Stimulated activated CD4-positive, alpha-beta T cell treated with anti-CD3 and anti-CD28 coated beads, TNF-alpha, amount 100 ng/mL, for 4 hours (primary cell): Measurements from ENCODE around the gene RBBP6.
A peak's percentile ranks its signal among the peaks of the same experiment; 100 is the strongest.
"Not testable (repeated sequence)": the region's sequence is repeated elsewhere in the genome, so short reads cannot be mapped to it uniquely, and the experiment has no call there.

Source experiments
- DNase-seq, 3 experiments: peaks; one replicate each; pipeline ENCODE4 v3.0.0-alpha.2; 2020; ENCODE audit warnings: low read depth in 3 of 3

The RBBP6 gene, protein sequence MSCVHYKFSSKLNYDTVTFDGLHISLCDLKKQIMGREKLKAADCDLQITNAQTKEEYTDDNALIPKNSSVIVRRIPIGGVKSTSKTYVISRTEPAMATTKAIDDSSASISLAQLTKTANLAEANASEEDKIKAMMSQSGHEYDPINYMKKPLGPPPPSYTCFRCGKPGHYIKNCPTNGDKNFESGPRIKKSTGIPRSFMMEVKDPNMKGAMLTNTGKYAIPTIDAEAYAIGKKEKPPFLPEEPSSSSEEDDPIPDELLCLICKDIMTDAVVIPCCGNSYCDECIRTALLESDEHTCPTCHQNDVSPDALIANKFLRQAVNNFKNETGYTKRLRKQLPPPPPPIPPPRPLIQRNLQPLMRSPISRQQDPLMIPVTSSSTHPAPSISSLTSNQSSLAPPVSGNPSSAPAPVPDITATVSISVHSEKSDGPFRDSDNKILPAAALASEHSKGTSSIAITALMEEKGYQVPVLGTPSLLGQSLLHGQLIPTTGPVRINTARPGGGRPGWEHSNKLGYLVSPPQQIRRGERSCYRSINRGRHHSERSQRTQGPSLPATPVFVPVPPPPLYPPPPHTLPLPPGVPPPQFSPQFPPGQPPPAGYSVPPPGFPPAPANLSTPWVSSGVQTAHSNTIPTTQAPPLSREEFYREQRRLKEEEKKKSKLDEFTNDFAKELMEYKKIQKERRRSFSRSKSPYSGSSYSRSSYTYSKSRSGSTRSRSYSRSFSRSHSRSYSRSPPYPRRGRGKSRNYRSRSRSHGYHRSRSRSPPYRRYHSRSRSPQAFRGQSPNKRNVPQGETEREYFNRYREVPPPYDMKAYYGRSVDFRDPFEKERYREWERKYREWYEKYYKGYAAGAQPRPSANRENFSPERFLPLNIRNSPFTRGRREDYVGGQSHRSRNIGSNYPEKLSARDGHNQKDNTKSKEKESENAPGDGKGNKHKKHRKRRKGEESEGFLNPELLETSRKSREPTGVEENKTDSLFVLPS (N-terminal part only)

DNA sequence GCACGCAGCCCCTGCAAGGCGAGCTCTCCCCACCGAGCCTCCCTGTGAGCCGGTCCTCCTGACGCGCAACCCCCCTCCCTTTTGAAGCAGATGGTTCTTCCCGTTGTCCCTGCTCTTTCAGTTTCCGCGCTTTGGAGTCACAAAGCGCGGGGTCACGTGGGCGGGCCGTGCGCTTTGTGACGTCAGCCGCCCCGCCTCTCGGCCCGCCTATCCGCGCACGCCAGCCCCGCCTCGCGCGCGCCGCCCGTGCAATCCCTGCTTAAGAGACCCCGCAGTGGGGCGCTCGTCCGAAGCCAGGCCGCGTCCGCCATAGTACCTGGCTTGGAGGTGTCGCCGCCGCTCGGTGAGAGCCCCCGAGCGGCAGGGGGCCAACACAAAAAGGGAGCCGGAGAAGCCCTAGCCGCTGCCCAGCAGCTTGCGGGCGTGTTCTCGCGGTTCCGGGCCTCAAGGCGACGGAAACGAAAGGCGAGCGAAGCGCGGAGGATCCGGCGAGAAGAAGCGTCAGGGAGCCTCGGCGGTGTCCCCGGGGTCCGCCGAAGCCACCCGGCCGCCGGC, at the start of gene RBBP6:
Gene RBBP6, plus strand, starts transcription at position 272 of the 555 bp plus-strand sequence. CDS start 1,061 bp downstream, outside the sequence.
- DNase-seq = peak; percentile 84 to 88 (median 87)

DNA sequence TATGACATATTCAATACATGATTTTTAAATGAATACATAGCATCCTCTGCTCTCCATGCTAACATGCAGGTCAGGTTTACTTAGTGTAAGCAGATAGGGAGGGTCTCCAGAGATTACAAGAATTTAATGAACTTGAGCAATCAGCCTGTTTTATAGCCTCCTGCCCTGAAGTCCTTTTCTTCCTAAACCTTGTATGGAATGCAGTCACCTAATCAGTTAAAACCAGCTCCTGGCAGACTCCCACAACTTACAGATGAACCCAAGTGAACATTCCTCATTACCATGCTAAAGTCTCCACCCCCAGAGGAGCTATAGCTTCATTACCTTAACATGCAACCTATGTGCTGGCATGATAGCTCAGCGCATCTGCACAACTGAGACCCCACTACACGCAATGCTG, 48.5 kb upstream of the RBBP6 start:
- no peak for DNase-seq

DNA sequence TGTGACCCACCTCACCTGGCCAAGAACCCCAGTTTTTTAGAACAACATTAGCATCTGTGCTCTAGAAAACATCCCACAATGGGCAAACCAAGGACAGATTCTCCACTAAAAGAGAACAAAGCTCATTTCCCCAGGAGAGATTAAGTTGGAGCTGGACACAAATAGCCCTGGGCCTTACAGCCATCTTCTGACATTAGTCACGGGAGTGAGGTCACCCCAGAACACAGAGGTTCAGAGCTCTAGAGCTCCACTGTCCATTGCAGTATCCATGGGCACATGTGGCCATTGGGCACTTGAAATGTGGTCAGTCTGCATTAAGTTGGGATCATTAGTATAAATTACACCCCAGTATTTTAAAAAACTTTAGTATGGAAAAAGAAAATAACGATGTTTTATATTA, 47.6 kb upstream of the RBBP6 start:
- DNase-seq = no peak

DNA sequence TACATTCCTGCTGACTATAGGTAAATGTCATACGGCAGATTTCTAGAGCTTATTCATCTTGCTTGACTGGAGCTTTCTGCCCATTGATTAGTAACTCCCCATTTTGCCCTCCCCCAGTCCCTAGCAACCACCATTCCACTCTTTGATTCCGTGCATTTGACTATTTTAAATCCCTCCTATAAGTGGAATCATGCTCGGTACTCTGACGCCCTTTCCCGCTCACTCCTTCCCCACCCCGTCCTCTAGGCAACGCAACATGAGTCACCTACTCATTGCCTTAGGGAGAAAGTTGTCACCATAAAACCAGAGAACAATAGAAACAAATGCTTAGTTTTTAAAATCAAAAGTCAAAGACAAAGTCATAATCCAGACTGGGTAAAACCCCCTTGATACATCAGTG, 45.5 kb upstream of the RBBP6 start:
- no peak for DNase-seq

DNA sequence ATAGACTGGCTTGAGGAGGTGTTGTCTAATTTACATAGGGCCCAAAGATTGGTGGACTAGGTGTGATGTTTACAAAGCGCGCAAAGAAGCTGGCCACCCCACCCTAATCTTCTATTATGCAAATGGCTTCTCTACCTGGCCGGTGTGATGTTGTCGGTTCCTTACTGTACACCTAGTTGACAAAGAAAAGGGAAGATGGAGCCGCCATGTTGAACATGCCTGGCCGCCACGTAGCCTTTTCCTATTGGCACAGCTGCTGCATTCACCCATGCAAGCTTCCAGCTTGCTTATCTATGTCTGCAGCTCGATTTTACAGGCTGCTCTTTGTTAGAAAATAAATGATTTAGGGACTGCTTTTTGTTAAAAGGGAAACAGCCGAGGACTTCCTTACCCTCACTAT, 44.2 kb upstream of the RBBP6 start:
- DNase-seq = not testable (repeated sequence)

DNA sequence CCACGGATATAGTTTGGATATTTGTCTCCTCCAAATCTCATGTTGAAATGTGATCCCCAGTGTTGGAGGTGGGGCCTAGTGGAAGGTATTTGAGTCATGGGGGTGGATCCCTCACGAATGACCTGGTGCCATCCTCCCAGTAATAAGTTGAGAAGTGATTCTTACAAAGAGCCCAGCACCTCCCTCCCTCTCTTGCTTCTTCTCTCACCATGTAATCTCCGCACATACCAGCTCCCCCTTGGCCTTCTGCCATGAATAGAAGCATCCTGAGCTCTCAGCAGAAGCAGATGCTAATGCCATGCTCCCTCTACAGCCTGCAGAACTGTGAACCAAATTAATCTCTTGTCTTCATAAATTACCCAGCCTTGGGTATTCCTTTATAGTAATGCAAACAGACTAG, 41.9 kb upstream of the RBBP6 start:
- DNase-seq = no peak

DNA sequence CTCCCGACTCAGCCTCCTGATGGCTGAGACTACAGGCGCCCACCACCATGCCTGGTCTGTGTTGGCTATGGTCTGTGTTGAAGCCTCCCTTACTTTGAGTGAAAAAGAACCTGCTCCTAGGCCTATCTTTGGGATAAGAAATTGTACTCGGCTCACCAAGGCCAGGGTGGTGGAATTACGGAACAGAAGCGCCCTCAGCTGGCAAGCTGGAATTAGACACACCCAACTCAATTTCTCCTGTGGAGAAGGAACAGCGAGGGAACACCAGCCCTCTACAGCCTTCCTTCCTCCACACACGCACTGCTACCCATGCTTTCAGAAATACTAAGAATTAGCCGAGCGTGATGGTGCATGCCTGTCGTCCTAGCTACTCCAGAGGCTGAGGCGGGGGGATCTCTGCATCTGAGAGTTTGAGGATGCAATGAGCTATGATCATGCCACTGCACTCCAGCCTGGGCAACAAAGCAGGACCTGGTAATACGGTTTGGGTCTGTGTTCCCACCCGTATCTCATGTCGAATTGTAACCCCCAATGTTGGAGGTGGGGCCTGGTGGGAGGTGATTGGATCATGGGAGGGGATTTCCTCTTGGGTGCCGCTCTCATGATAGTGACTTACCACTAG, 40.1 kb upstream of the RBBP6 start:
- DNase-seq = no peak

DNA sequence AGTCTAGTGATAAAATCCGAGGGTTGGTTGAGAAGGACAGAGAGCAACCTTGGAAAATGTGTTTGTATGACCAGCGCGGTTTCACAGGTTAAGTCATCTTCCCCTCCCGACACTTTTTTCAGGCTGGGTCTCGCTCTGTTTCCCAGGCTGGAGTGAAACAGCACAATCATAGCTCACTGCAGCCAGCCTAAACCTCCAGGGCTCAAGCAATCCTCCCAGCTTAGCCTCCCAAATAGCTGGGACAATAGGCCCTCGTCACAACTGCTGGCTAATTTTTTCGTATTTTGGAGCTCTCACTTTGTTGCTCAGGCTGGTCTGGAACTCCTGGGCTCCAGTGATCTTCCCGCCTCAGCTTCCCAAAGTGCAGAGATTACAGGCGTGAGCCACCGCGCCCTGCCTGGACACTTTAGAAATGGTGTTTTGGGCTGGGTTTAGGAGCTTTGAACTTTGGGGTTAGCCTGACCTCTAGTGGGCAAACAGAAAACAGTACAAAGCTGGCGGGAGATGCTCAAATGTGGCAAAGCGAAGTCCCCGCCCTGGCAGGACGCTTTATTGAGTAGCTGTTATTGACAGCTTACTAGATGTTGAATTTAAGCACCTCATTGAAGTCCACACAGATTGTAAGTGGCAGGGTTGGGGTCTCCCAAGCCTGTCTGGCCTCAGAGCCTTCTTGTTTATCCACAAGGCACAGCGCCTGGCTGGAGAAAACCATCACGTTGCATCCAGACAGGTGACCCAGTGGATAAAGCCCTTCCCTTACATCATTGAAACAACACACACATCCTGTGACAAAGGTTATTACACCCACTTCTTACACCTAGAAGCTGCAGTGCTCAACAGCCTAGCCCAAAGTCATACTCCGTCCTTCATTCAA, 34.7 kb upstream of the RBBP6 start:
- peak in 2 of 3 experiments; percentile 6 to 19 for DNase-seq

DNA sequence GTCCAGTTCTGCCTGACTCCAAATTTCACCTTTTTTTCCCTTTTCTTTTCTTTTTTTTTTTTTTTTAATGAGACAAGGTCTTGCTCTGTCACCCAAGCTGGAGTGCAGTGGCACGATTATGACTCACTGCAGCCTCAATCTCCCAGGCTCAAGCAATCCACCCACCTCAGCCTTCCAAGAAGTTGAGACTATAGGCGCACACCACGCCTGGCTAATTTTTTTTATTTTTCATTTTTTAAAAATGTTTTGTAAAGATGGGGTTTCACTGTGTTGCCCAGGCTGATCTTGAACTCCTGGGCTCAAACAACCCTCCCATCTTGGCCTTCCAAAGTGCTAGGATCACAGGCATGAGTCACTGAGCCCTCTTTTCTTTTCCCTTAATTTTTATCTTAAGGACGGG, 33.4 kb upstream of the RBBP6 start:
- DNase-seq = no peak

DNA sequence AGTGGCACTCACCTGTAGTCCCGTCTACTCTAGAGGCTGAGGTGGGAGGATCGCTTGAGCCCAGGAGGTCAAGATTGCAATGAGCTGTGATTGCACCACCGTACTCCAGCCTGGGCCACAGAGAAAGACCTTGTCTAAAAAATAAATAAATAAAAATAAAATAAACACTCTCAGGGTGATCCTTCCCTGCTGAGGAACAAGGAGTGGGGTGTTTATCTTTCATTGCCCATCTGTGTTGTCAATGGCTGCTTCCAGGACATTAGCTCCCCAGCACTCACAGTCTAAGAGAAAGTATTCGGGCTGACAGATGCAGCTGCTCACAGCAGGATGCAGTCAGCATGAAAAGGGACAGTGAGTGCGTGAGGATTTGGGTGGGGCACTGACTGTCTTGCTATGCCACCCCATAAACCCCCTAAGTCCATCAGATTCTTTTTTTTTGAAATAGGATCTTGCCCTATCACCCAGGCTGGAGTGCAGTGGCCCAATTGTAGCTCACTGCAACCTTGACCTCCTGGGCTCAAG, 31.3 kb upstream of the RBBP6 start:
- no peak for DNase-seq

DNA sequence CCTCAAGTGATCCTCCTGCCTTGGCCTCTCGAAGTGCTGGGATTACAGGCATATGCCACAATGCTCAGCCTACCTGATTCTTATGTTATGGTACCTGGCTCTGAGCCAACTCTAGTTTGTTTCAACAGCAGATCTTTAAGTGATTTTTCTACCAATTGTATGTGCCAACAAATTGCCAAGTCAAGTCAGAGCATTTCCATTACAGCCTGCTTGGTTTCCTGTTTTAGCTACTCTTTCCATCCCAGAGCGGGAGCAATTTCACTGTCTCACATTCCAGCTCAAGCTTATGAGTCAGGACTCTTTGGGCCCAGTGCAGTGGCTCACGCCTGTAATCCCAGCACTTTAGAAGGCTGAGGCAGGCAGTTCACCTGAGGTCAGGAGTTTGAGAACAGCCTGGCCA, 30.8 kb upstream of the RBBP6 start:
- no peak for DNase-seq

DNA sequence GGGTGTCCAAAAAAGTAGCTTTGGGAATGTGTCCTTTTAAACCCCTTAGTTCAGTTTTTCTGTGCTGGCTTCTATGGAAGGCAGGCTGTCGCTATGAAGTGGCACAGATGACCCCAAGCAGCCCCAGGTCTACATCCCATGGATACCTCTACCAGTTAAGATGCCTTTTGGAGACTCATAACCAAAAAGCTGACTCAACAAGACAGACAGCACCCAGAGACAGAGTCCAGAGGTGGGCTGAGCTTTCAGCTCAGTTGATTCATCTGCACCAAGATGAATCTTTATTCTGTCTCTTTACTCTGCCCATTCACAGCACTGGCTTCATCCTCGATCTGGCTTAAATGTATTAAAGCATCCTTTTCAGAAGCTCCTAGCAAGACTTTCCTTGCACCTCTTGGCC, 29.8 kb upstream of the RBBP6 start:
- DNase-seq = no peak

DNA sequence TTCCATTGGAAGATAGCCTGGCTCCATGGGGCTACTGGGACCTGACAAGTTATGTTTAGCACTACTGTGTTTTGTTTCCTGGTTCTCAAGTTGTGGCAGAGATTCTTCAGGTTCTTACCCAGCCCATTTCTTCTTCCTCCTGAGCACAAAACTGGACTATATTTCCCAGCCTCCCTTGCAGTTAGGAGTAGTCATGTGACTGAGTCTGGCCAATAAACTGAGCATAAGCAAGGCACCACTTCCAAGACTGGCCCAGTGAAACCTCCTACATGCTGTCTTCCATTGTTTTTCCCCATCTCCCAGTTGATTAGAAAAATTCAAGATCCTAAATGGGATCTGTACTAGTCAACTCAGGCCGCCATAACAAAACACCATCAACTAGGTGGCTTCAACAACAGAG, 28.2 kb upstream of the RBBP6 start:
- DNase-seq = no peak

DNA sequence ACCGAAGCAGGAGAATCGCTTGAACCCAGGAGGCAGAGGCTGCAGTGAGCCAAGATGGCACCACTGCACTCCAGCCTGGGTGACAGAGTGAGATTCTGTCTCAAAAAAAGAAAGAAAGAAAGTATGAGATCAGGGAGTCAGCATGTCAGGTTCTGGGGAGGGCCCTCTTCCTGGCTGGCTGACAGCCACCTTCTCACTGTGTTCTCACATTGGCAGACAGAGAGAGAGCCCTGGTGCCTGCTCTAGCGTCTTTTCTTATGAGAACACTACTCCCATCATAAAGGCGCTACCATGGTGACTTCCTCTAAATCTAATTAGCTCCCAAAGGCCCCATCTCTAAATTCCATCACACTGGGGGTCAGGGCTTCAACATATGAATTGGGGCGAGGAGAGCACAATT, 27.6 kb upstream of the RBBP6 start:
- DNase-seq = no peak

DNA sequence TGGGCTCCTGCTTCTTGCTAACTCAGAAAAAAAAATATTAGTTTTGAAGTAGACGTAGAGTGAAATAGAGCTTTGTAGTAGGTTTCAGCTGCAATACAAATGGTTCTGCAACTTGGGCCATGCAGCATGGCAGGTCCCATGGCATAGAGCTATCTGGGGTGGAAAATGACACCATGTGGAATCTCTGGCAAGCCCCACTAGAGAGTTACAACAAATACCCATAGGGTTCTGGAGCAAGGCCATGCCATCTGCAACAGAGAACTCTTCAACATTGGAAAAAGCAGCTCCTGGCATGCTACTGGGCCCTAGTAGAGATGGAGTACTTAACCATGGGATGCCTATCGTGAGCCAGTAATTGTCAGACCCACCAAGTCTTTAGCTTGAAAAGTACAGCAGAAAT, 25.3 kb upstream of the RBBP6 start:
- DNase-seq = no peak

DNA sequence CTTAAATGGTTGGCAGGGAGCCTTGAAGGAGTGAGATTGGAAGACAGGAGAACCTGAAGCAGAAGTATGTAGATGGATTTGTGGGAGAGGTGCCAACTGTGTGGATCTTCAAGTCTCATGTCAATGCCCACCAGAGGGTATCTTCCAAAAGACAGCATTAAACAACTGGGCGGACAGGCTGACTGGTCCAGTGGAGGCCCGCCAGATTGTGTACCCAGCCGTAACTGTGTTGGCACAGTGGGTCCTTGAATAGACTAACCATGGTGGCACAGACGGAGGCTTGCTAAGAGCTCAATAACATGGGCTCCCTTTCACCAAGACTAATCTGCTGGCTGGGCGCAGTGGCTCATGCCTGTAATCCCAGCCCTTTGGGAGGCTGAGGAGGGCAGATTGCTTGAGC, 24.2 kb upstream of the RBBP6 start:
- no peak for DNase-seq

DNA sequence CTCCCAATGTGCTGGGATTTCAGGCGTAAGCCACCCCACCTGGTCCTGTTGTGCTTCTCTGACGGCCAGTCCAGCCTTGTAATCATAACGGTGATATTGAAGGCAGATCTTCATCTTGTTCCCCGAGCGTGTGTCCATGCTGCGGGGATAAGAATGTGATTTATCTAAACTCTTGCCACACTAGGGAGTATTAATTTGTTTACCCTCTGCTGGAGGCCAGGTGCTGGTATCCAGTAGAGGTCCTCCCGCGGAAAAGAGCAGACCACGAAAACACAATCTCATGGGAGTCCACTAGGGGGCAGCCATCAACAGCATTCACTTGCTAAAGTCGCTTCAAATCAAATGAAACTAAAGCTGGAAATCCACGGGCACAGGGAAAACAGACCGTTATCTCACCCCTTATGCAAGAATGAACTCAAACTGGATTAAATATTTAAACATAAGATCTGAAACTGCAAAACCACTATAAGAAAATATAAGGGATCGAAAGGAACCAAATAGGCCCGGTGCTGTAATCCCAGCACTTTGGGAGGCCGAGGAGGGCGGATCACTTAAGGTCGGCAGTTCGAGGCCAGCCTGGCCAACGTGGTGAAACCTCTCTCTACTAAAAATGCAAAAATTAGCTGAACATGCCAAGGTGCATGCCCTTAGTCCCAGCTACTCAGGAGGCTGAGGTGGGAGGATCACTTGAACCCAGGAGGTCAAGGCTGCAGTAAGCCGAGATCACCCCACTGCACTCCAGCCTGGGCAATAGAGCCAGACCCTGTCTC, 22.3 kb upstream of the RBBP6 start:
- peak; percentile 36 to 60 (median 59) for DNase-seq

DNA sequence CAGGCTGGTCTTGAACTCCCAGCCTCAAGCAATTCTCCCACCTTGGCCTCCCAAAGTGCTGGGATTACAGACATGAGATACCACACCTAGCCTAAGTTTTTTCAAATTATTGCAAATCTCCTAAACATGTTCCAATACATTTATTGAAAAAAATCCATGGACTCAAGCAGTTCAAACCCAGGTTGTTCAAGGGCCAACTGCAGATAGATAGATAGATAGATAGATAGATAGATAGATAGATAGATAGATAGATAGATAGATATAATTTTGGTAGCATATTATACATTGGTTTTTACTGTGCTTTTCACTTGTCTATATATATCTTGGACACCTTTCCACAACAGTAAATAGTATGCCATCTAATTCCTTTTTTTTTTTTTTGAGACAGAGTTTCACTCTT, 20.9 kb upstream of the RBBP6 start:
- no peak for DNase-seq

DNA sequence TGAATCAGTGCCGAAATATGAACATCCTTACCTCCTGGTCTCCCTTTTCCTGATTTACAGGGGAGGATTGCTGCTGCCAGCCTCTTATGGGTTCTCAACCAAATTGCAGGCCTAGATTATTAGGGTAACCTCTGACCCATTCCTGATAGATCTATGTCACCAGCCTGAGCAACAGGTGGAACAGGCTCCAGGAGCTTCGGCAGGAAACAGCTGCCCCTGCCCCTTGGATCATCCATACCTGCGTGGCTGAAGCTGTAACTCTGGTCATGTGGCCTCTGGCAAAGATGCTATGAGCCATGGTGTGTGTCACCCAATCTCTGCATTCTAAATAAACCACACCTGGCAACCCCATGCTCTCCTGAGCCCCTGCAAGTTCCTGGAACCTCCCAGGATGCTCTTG, 18.4 kb upstream of the RBBP6 start:
- DNase-seq = no peak

DNA sequence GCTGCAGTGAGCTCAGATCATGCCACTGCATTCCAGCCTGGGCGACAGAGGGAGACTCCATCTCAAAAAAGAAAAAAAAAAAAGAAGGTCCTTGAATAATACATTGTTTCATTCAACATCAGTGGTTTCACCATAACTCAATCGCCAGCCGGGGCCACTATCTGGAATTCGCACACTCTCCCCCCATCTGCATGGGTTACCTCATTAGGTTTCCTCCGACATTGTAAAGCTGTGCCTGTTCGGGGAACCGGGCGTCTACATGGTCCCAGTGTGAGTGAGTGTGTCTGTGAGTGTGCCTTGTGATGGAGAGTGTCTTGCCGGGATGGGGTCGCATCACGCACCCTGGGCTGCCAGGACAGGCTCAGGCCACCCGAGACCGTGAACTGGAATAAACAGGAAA, 16.6 kb upstream of the RBBP6 start:
- no peak for DNase-seq
